ENCODE results near the gene SLC39A11. TPM values are rescaled to one million over a fixed set of nuclear protein-coding genes. Genes with fewer than 3 reads are reported as not detected.
A peak's percentile ranks its signal among the peaks of the same experiment; 100 is the strongest.
"Not testable (repeated sequence)": the region's sequence is repeated elsewhere in the genome, so short reads cannot be mapped to it uniquely, and the experiment has no call there.

SLC39A11 gene
- total RNA-seq, 1 experiment from 2014 or later, result 18.9 TPM

GRCh38 chr17:73005360-73005759 is 87.1 kb downstream of the SLC39A11 start:
- no peak for DNase-seq (ENCODE audit: low spot score)
- Mint-ChIP-seq H3K4me1 (no peaks in the 10 kb centered on the region), H3K27me3 (ENCODE audit: low read depth) (no peaks in the 10 kb centered on the region), H3K4me3 (no peak overlapping the region), H3K27ac (no peak overlapping the region), H3K36me3 (no peaks in the 10 kb centered on the region), H3K9me3 (no peaks in the 10 kb centered on the region)
- ChIA-PET POLR2A (no interaction called here), CTCF (interaction anchor here (1.6 kb wide), 1 partner anchor 19 kb away, joined by 6 read pairs; no protein-coding TSS in a partner anchor)
- TF ChIP-seq ZBTB21 (CRISPR knock-in tag; IDR thresholded peaks at IDR 0.05; ENCODE audit: borderline replicate concordance), result no peak
- TF ChIP-seq CDX4 (CRISPR knock-in tag; IDR thresholded peaks at IDR 0.05; ENCODE audit: borderline replicate concordance), result no peak
- no peak for TF ChIP-seq FOXP1 (CRISPR knock-in tag; IDR thresholded peaks at IDR 0.05; ENCODE audit: borderline replicate concordance)
- no peak for TF ChIP-seq ZNF425 (CRISPR knock-in tag; conservative IDR thresholded peaks at IDR 0.05)
- ATAC-seq, result no peak

GRCh38 chr17:73003487-73003886 is 89.0 kb downstream of the SLC39A11 start:
- DNase-seq (ENCODE audit: low spot score) (no peak), ATAC-seq (peak; percentile 56)
- Mint-ChIP-seq H3K27ac (peak overlapping the region; percentile 26; the same call in 1 of the 2 replicates), H3K9me3 (no peaks in the 10 kb centered on the region), H3K4me3 (no peak overlapping the region), H3K27me3 (ENCODE audit: low read depth) (no peaks in the 10 kb centered on the region), H3K4me1 (no peaks in the 10 kb centered on the region), H3K36me3 (no peaks in the 10 kb centered on the region)
- ChIA-PET CTCF (no interaction called here), POLR2A (no interaction called here)
- TF ChIP-seq CDX4 (CRISPR knock-in tag; IDR thresholded peaks at IDR 0.05; ENCODE audit: borderline replicate concordance) (no peak), SMAD3 (CRISPR knock-in tag; IDR thresholded peaks at IDR 0.05; ENCODE audit: borderline replicate concordance) (no peak), ESRRA (CRISPR knock-in tag; IDR thresholded peaks at IDR 0.05; ENCODE audit: borderline replicate concordance) (no peak), USF1 (CRISPR knock-in tag; IDR thresholded peaks at IDR 0.05) (no peak)

- Mint-ChIP-seq H3K27me3 (ENCODE audit: low read depth) (no peaks in the 10 kb centered on the region), H3K36me3 (peaks cover 11% of the 10 kb centered on the region), H3K27ac (no peak overlapping the region), H3K4me1 (no peaks in the 10 kb centered on the region), H3K9me3 (peaks cover 14% of the 10 kb centered on the region), H3K4me3 (no peak overlapping the region)
- ATAC-seq, result no peak
- ChIA-PET CTCF (interaction anchor here (1.5 kb wide), 1 partner anchor 15 kb away, joined by 10 read pairs; no protein-coding TSS in a partner anchor), POLR2A (no interaction called here)
- no peak for TF ChIP-seq HMGXB4 (CRISPR knock-in tag; IDR thresholded peaks at IDR 0.05)
- TF ChIP-seq PREB (CRISPR knock-in tag; IDR thresholded peaks at IDR 0.05; ENCODE audit: borderline replicate concordance), result no peak
- no peak for DNase-seq (ENCODE audit: low spot score)
Observed at GRCh38 chr17:73000832-73001231, 91.7 kb downstream of the SLC39A11 start.

- H3K27me3 Mint-ChIP-seq (ENCODE audit: low read depth); H3K27ac Mint-ChIP-seq; H3K4me1 Mint-ChIP-seq; CTCF ChIA-PET; POLR2A ChIA-PET; H3K4me3 Mint-ChIP-seq; ATAC-seq; DNase-seq (ENCODE audit: low spot score): not testable (repeated sequence)
- H3K36me3 Mint-ChIP-seq, result peaks cover 20% of the 10 kb centered on the region
- peaks cover 26% of the 10 kb centered on the region for H3K9me3 Mint-ChIP-seq
Observed at GRCh38 chr17:72999474-72999873, 93.0 kb downstream of the SLC39A11 start.
